Suppressor macrophage (primary cell): ENCODE results near the gene DNAJC13.
A peak's percentile ranks its signal among the peaks of the same experiment; 100 is the strongest.

Experiments used
- DNase-seq, 4 experiments: peaks; one replicate each; pipeline ENCODE4 v3.0.0-alpha.2; 2020 to 2022

The DNAJC13 gene

DNA sequence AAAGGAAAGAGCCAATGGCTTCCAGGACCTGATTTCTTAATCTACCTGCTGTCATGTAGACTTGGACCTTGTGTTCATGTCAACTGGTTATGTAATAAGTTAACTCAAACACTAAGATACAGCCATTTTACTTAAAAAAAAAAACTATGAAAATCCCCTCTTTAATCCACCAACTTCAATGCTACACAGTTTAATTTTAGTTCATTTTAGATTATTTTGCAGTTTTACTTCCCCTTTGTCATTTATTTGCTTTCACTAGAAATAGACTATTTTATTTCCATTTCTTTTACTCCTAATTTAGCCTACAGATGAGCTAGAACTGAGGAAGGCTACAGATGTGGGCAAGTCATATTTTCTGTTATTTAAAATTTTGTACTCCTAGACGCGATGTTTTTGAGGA, 10.7 kb upstream of the DNAJC13 start:
- peak in 2 of 4 experiments; percentile 15 to 24 for DNase-seq

DNA sequence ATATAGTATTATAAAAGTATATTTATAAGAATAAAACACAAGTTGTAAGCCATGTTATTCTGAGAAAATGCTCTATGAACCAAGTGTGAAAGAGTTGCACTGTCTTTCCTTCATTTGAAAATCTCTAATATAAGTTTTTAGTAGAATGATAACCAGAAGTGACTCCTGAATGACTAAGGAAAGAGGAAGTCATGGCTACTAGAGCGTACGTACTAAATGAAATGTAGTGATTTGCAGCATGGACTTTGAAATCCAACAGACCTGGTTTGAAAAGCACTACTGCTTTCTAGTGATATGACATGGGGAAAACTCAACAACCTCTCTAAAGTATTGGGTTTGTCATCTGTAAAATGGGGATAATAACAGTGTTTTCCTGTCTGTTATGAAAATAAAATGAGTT, 10.3 kb upstream of the DNAJC13 start:
- peak; percentile 23 to 74 (median 54) for DNase-seq

DNA sequence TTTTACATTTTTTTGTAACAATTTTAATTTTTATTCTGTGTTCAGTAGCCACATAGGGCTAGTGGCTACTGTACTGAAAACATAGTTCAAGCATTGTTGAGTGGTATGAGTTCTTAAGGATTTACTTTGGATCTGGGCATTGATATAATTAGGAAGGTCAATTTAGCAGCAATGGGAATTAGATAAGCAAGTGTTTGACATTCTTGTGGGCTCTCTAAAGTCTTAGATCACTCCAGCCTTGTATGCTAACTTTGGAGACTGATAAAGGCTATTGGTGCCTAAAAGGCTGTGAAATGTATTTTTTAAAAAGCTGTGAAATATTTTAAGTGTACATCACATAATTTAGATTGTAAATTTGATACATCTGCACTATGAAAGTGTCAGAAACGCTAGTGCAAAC, 2.5 kb upstream of the DNAJC13 start:
- DNase-seq, result no peak

GRCh38 chr3:132416161-132416560, 1.1 kb upstream of the DNAJC13 start:
- no peak for DNase-seq

DNA sequence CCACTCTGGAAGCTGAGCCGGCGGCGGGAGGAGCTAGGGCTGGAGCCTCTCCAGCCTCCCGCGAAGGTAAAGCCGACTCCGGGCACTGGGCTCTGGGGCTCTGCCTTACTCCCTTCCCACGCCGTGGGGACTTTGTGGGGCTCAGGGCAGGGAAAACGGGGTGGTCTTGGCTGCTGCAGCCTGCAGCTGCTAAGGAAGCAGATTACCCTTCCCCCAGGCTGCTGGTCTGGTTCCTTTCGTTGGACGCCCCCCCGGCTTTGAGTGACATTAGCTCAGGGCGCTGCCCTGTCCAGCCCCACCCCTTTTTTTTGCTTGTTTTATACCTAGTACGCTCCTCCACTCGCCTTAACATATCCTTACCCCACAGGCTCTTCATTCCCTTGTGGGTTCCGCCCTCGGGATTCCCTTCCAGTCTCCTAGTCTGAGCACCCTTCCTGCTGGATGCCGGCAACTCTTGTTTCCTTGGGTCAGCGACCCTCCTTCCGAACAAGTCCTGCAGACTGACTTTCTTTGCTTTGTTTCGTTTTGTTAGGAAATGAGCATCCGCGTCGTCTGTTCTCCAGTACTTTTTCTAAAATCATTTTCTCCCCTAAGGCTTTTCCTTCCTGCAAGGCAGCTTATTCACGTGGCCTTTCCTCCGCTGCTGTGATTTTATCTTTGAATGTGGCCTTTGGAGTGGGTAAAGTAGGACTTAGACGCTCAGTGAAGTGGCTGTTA, 551 bp downstream of the DNAJC13 start:
- DNase-seq, result peak; percentile 69 to 87 (median 83)

DNA sequence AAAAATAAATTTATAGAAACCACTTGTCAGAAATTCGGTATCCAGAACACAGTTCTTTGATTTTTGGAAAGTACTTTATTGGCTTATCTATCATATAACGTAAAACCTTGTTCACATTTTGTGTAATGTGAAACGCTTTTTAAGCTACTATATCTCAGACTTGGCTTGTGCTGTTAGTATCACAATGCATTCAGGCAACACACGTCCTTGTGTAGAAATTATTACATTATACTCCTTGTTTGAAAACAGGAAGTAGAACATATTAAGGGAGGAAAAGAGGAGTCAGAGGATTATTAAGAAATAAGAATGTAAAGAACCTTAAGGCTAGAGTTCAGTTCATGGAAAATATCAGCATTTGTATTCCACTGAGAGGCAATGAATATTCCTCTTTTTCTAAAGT, 1.6 kb downstream of the DNAJC13 start:
- DNase-seq, result peak in 3 of 4 experiments; percentile 36 to 82 (median 73)

DNA sequence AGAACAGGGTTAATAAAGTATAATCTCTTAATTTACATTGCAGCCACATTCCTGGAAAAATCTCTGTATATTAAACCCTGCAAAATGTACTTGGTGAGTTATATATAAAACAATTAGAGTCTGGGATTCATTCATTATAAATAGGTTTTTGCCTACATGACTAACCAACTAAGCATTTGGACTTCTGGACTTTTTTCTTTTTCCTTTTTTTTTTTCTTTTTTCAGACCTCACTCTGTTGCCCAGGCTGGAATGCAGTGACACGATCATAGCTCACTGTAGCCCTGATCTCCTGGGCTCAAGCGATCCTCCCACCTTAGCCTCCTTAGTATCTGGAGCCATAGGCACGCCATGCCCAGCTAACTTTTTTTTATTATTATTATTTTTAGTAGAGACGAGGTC, 4.5 kb downstream of the DNAJC13 start:
- no peak for DNase-seq

GRCh38 chr3:132422531-132422930, 5.2 kb downstream of the DNAJC13 start:
- DNase-seq, result no peak

- peak; percentile 48 to 73 (median 62) for DNase-seq
Measured at GRCh38 chr3:132432639-132433038, 15.3 kb downstream of the DNAJC13 start.

GRCh38 chr3:132433121-132433520, 15.8 kb downstream of the DNAJC13 start:
- DNase-seq, result peak in 1 of 4 experiments; percentile 41

- DNase-seq, result no peak
Measured at GRCh38 chr3:132435224-132435910, 18.1 kb downstream of the DNAJC13 start.

DNA sequence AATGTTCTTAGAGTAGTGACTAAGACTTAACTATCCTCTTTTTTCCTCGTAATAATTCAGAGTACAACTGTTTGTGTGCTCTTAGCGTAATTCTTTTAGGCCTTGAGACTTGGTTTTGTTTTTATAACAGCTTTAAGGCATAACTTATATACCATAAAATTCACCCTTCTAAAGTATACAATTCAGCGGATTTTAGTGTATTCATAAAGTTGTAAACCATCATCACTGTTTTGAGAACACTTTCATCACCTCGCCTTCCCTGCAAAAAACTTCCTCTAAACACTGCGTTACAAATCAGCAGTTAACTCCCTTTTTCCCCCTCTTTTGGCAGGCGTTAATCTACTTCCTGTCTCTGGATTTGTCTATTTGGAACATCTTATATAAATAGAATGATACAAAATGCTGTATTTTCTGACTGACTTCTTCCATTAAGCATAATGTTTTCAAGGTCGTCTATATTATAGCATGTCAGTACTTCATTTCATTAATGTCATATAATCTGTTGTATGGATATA, 18.7 kb downstream of the DNAJC13 start:
- peak; percentile 24 to 55 (median 50) for DNase-seq

DNA sequence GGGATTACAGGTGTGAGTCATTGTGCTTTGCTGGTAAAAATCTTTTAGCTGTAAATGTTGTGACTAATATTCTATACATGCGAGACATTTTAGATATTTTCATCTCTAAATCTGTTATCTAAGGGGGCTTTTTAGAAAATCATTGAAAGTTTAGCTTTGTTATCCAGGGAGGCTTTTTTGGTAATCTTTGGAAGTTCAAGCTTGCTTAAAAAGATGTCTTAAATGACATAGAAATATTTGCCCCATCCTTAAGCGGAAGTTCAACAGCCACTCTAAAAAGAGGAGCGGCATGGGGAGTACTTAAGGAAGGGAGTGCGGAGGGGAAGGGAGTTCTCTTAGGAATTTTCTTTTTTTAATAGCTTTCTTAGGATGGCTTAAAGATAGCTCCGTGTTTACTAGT, 26.1 kb downstream of the DNAJC13 start:
- no peak for DNase-seq

- no peak for DNase-seq
Measured at GRCh38 chr3:132444383-132444782, 27.1 kb downstream of the DNAJC13 start.

GRCh38 chr3:132445817-132446216, 28.5 kb downstream of the DNAJC13 start:
- peak; percentile 35 to 77 (median 57) for DNase-seq

DNA sequence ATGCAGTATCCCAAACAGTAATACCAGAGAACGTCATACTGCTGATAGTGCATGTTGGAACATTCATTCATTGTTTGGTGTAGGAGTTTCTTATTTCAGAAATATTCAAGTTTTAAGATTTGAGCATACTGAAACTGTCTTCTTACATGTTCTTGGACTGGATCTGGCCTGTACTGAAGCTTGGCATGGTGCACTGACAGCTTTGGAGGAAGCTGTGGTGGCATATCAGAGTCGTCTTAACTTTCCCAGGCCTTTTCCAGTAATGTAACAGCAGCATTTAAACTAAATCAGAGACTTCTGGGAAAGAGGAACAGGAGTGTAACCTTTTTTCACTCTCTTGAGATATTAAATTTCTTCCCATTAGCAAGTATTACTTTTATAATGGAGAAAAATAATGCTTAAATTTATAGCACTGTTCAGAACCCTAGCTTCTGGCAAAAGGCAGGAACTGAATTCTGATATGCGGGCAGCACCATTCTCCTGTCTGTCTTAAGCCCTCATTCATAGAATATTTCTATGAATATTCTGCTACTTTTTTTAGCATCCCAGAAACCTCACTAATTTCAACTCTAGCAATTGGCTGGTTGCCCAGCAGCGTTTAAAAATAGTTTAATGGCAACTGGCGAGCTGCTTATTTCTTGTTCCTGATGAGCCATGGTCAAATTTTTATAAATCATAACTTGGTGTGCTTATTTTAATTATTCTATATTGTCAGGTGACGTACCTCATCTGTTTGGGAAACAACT, 31.1 kb downstream of the DNAJC13 start:
- DNase-seq, result peak in 3 of 4 experiments; percentile 30

DNA sequence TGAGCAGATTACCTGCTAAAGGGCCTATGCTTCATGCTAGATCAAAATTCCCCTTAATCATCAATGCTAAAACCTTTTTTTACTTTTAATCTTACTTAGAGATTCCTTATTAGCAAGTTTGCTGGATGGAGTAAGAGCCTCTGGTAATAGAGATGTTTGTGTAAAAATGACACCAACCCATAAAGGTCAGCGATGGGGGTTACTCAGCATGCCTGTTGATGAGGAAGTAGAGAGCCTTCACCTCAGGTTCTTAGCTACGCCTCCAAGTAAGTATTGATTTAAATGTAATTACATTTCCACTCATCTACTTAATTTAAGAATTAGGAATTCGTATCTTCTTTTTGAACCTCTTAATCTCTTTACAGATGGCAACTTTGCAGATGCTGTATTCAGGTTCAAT, 38.8 kb downstream of the DNAJC13 start:
- DNase-seq, result peak; percentile 17 to 60 (median 40)

GRCh38 chr3:132456571-132456970, 39.3 kb downstream of the DNAJC13 start:
- peak in 3 of 4 experiments; percentile 29 to 56 (median 49) for DNase-seq

- no peak for DNase-seq
Measured at GRCh38 chr3:132457286-132457685, 40.0 kb downstream of the DNAJC13 start.

DNA sequence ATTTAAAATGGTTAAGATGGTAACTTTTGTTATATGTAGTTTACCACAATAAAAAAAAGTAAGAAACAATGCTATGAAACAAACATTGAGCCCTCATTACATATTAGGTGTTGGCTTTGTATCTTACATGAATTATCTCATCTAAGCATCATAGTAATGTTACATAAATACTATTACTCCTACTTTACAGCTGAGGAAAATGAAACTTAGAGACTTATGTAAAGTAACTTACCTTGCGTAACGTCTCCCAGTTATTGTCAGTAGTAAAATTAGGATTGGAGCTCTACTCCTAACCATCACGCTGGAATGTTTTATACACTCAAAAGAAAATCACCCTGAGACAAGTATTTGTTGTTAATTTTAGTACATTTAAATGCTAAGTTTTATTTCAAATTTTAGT, 42.2 kb downstream of the DNAJC13 start:
- no peak for DNase-seq

GRCh38 chr3:132461544-132461943, 44.2 kb downstream of the DNAJC13 start:
- no peak for DNase-seq

DNA sequence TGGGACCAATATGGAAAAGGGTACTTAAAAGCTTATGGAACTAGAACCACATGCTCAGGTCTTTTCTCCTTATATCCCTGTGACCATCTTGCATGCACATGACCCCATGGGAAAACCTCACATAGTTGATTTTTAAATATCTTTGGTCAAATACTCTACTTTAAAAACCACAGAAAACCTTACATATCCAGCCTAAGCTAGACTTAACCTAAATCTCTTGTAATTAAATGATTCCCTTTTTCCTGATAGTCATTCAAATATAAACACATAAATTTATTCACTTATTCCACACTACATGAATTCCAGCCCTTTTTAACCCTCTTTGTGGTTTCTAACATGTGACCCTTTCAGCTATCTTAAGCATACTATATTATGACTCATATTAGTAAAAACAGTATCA, 46.8 kb downstream of the DNAJC13 start:
- DNase-seq, result peak in 3 of 4 experiments; percentile 6 to 25 (median 16)

DNA sequence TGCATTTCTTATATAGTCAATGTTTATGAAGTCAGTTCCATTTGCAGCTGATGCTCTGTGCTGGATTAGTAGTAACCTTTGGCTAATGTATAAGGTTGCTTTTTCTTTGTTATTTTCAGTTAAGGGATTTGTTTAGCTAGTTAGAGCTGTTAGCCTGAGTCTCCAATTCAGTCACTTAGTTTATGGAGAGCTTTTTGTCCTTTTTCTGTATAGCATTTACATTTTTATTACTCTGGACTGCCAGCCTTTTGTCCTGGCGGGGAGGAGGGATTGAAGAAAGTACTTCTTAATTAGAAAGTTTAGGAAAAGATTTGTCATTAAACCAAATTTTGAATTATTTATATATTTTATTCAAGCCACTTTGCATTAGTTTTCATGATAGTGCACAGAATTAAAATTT, 52.0 kb downstream of the DNAJC13 start:
- DNase-seq, result no peak
